ENCODE measurements around the gene CCDC88C. TPM values are rescaled to one million over a fixed set of nuclear protein-coding genes. Genes with fewer than 3 reads are reported as not detected.

CCDC88C gene
- total RNA-seq, 1 experiment from 2014 or later = 21.3 TPM

DNA sequence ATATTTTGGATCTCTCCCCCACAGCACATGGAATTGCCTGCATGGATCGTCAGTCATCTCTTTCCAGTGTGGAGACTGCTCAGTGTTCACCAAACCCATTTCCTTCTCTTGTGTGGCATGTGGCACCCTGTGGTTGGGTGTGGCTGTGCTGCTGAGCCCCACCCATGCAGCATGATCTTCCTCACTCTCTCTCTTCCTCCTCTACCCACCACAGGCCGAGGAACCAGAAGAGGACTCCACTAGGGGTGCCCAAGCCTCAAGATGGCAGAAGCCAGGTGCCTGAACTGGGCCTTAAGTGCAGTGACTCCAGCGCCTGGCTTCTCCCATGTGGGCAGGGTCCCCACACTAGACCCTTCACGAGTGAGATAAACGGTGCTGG is 106.3 kb downstream of the CCDC88C start:
- no peak for ATAC-seq
- POLR2A ChIA-PET = no interaction called here
- Histone ChIP-seq H3K36me3 (ENCODE audit: control insufficient read depth, insufficient read depth, low read length) (no peaks in the 10 kb centered on the region), H3K4me3 (ENCODE audit: low read depth in 2 of 2, low read length in 2 of 2) (no peak overlapping the region), H3K9me3 (ENCODE audit: control insufficient read depth, insufficient read depth, low read depth, low read length) (no peaks in the 10 kb centered on the region), H3K27ac (ENCODE audit: low read length) (no peak overlapping the region), H3K27me3 (ENCODE audit: control insufficient read depth, insufficient read depth, low read length) (no peaks in the 10 kb centered on the region), H3K4me1 (ENCODE audit: control insufficient read depth, insufficient read depth, low read length) (no peaks in the 10 kb centered on the region)
- in situ Hi-C loops (cut with HindIII; ENCODE audit: low pct_unique_long_range_greater_than_20kb, low sequenced_read_pairs) (no loop called here), intact Hi-C loops (cut with micrococcal nuclease; ENCODE audit: unreplicated experiment) (no loop called here)
- no peak for DNase-seq (ENCODE audit: low read depth, low spot score)
- BruUV-seq (replicated peaks) = no TSS peak
- CTCF ChIA-PET = no interaction called here
- TF ChIP-seq SIN3A (IDR thresholded peaks at IDR 0.05; ENCODE audit: borderline replicate concordance, insufficient read depth, low read depth, low read length) (no peak), TCF7L2 (IDR thresholded peaks at IDR 0.05; ENCODE audit: low read depth, low read length) (no peak), POLR2AphosphoS5 (IDR thresholded peaks at IDR 0.05; ENCODE audit: low read depth, low read length) (no peak)
- TF ChIP-seq, protein P1, sequence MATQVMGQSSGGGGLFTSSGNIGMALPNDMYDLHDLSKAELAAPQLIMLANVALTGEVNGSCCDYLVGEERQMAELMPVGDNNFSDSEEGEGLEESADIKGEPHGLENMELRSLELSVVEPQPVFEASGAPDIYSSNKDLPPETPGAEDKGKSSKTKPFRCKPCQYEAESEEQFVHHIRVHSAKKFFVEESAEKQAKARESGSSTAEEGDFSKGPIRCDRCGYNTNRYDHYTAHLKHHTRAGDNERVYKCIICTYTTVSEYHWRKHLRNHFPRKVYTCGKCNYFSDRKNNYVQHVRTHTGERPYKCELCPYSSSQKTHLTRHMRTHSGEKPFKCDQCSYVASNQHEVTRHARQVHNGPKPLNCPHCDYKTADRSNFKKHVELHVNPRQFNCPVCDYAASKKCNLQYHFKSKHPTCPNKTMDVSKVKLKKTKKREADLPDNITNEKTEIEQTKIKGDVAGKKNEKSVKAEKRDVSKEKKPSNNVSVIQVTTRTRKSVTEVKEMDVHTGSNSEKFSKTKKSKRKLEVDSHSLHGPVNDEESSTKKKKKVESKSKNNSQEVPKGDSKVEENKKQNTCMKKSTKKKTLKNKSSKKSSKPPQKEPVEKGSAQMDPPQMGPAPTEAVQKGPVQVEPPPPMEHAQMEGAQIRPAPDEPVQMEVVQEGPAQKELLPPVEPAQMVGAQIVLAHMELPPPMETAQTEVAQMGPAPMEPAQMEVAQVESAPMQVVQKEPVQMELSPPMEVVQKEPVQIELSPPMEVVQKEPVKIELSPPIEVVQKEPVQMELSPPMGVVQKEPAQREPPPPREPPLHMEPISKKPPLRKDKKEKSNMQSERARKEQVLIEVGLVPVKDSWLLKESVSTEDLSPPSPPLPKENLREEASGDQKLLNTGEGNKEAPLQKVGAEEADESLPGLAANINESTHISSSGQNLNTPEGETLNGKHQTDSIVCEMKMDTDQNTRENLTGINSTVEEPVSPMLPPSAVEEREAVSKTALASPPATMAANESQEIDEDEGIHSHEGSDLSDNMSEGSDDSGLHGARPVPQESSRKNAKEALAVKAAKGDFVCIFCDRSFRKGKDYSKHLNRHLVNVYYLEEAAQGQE (IDR thresholded peaks at IDR 0.05; ENCODE audit: insufficient read depth in 1 of 2, low read depth in 2 of 2, low read length in 1 of 2) = no peak
- TF ChIP-seq, protein P2, sequence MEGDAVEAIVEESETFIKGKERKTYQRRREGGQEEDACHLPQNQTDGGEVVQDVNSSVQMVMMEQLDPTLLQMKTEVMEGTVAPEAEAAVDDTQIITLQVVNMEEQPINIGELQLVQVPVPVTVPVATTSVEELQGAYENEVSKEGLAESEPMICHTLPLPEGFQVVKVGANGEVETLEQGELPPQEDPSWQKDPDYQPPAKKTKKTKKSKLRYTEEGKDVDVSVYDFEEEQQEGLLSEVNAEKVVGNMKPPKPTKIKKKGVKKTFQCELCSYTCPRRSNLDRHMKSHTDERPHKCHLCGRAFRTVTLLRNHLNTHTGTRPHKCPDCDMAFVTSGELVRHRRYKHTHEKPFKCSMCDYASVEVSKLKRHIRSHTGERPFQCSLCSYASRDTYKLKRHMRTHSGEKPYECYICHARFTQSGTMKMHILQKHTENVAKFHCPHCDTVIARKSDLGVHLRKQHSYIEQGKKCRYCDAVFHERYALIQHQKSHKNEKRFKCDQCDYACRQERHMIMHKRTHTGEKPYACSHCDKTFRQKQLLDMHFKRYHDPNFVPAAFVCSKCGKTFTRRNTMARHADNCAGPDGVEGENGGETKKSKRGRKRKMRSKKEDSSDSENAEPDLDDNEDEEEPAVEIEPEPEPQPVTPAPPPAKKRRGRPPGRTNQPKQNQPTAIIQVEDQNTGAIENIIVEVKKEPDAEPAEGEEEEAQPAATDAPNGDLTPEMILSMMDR (IDR thresholded peaks at IDR 0.05) = no peak

DNA sequence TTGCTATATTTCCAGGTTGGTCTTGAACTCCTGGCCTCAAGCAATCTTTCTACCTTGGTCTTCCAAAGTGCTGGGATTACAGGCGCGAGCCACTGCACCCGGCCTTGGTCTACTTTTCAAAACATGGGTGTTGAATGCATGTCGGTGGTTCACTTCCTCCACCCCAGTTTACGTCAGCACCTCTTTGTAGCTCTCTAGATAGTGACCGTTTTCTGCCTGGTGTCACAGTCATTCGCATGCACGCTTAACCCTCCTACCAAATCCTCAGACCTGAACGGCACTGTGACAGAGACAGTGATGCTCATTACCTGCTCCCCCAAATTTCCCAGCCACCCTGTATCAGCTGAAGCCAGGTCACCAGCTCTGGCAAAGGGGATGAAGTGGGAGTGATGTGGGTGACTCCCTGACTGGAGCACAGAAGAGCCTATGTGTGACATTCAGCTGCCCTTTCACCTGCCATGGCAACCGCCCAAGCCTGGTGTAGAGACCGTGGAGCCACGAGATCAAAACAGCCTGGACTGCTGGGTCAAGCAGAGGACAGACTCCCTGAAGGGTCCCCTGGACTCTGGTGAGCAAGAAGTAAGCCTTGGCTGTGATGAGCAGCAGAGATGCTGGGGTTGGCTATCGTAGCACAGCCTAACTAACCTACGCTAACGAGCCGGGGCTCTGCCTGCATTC is 106.9 kb downstream of the CCDC88C start:
- no peaks in the 10 kb centered on the region for H3K4me1 ChIP-seq (ENCODE audit: control insufficient read depth, insufficient read depth, low read length)
- in situ Hi-C loops (cut with HindIII; ENCODE audit: low pct_unique_long_range_greater_than_20kb, low sequenced_read_pairs) = no loop called here
- intact Hi-C loops (cut with micrococcal nuclease; ENCODE audit: unreplicated experiment) = no loop called here
- BruUV-seq (replicated peaks) = no TSS peak
- ChIA-PET POLR2A (no interaction called here), CTCF (no interaction called here)
- no peak overlapping the region for H3K4me3 ChIP-seq (ENCODE audit: low read depth in 2 of 2, low read length in 2 of 2)
- no peak for DNase-seq (ENCODE audit: low read depth, low spot score)
- H3K9me3 ChIP-seq (ENCODE audit: control insufficient read depth, insufficient read depth, low read depth, low read length) = no peaks in the 10 kb centered on the region
- ATAC-seq = no peak
- no peaks in the 10 kb centered on the region for H3K27me3 ChIP-seq (ENCODE audit: control insufficient read depth, insufficient read depth, low read length)
- no peaks in the 10 kb centered on the region for H3K36me3 ChIP-seq (ENCODE audit: control insufficient read depth, insufficient read depth, low read length)
- no peak overlapping the region for H3K27ac ChIP-seq (ENCODE audit: low read length)
- TF ChIP-seq, protein P1 (IDR thresholded peaks at IDR 0.05; ENCODE audit: insufficient read depth in 1 of 2, low read depth in 2 of 2, low read length in 1 of 2) = no peak
- TF ChIP-seq POLR2AphosphoS5 (IDR thresholded peaks at IDR 0.05; ENCODE audit: low read depth, low read length) = no peak
- TF ChIP-seq, protein P2 (IDR thresholded peaks at IDR 0.05) = no peak
- no peak for TF ChIP-seq SIN3A (IDR thresholded peaks at IDR 0.05; ENCODE audit: borderline replicate concordance, insufficient read depth, low read depth, low read length)
- TF ChIP-seq TCF7L2 (IDR thresholded peaks at IDR 0.05; ENCODE audit: low read depth, low read length) = no peak
